Medulla oblongata (tissue), 1 donor: Measurements from ENCODE around the gene ZNF701.
"Not testable (repeated sequence)": the region's sequence is repeated elsewhere in the genome, so short reads cannot be mapped to it uniquely, and the experiment has no call there.

Source experiments
- DNase-seq: peaks from one replicate; pipeline ENCODE4 v3.0.0-alpha.2; 2015; ENCODE audit errors: extremely low spot score

Gene ZNF701

GRCh38 chr19:52570000-52570861, at the start of gene ZNF701:
Gene ZNF701 (plus strand): TSS chr19:52570287. CDS start chr19:52574148, 3,861 bp downstream.
- peak; percentile 95 for DNase-seq

- no peak for DNase-seq
These were observed 47.5 kb upstream of the ZNF701 start for GRCh38 chr19:52522551-52522950.

- no peak for DNase-seq
These were observed 46.0 kb upstream of the ZNF701 start for GRCh38 chr19:52524086-52524485.

GRCh38 chr19:52527134-52527955, 42.7 kb upstream of the ZNF701 start, which contains the start of gene ZNF808:
Gene ZNF808 (plus strand): TSS chr19:52527668. CDS start chr19:52543285, 15,617 bp downstream.
- DNase-seq: peak; percentile 85

- DNase-seq: peak; percentile 2
These were observed 42.1 kb upstream of the ZNF701 start for GRCh38 chr19:52527956-52528351.

- DNase-seq: no peak
These were observed 37.6 kb upstream of the ZNF701 start for GRCh38 chr19:52532480-52532879.

GRCh38 chr19:52533901-52534300, 36.2 kb upstream of the ZNF701 start:
- no peak for DNase-seq

GRCh38 chr19:52535385-52535770, 34.7 kb upstream of the ZNF701 start:
- not testable (repeated sequence) for DNase-seq

- peak; percentile 59 for DNase-seq
These were observed 34.2 kb upstream of the ZNF701 start for GRCh38 chr19:52535771-52536447.

- no peak for DNase-seq
These were observed 33.7 kb upstream of the ZNF701 start for GRCh38 chr19:52536448-52536800.

- not testable (repeated sequence) for DNase-seq
These were observed 31.3 kb upstream of the ZNF701 start for GRCh38 chr19:52538815-52539214.

- not testable (repeated sequence) for DNase-seq
These were observed 28.9 kb upstream of the ZNF701 start for GRCh38 chr19:52541176-52541575.

- no peak for DNase-seq
These were observed 28.5 kb upstream of the ZNF701 start for GRCh38 chr19:52541608-52542007.

- not testable (repeated sequence) for DNase-seq
These were observed 27.5 kb upstream of the ZNF701 start for GRCh38 chr19:52542541-52542940.

GRCh38 chr19:52542984-52543664, 27.0 kb upstream of the ZNF701 start:
- DNase-seq: no peak

- no peak for DNase-seq
These were observed 15.7 kb upstream of the ZNF701 start for GRCh38 chr19:52554216-52554971.

- DNase-seq: no peak
These were observed 12.7 kb upstream of the ZNF701 start for GRCh38 chr19:52557231-52557995.

GRCh38 chr19:52558732-52559445, 11.2 kb upstream of the ZNF701 start:
- DNase-seq: not testable (repeated sequence)

GRCh38 chr19:52561611-52562010, 8.5 kb upstream of the ZNF701 start:
- DNase-seq: not testable (repeated sequence)
